H1 (cell line): ENCODE measurements around the gene LEKR1.
"Not testable (repeated sequence)": the region's sequence is repeated elsewhere in the genome, so short reads cannot be mapped to it uniquely, and the experiment has no call there.

Experiments
- EP300 ChIP-seq, 2 experiments: IDR thresholded peaks; 1 replicate in 1 of 2; 2 replicates in 1 of 2; pipeline ENCODE4 v1.6.1; 2011 to 2012; ENCODE audit warnings: low read depth in 2 of 2, low read length in 2 of 2, mild to moderate bottlenecking in 2 of 2, borderline replicate concordance in 1 of 2, inconsistent platforms in 1 of 2, moderate library complexity in 1 of 2
- FOSL1 ChIP-seq: IDR thresholded peaks from 2 replicates; pipeline ENCODE4 v1.6.1; 2011; ENCODE audit warnings: mild to moderate bottlenecking, low read depth, low read length, moderate library complexity; ENCODE audit not compliant: insufficient read depth
- JUND ChIP-seq: IDR thresholded peaks from 2 replicates; pipeline ENCODE4 v1.6.1; 2011; ENCODE audit warnings: mild to moderate bottlenecking, improper control_type of control experiment, low read length
- MAX ChIP-seq: IDR thresholded peaks from 2 replicates; pipeline ENCODE4 v1.6.1; 2012; ENCODE audit warnings: inconsistent platforms
- POLR2AphosphoS5 ChIP-seq: IDR thresholded peaks from 2 replicates; pipeline ENCODE4 v1.6.1; 2011; ENCODE audit warnings: low read depth, low read length
- POU5F1 ChIP-seq: IDR thresholded peaks from 2 replicates; pipeline ENCODE4 v1.6.1; 2011; ENCODE audit warnings: low read depth, mild to moderate bottlenecking, low read length, moderate library complexity
- RAD21 ChIP-seq, 2 experiments: IDR thresholded peaks in 1 of 2; conservative IDR thresholded peaks in 1 of 2; 2 replicates each; pipeline ENCODE4 v1.6.1; 2011; ENCODE audit warnings: low read depth in 2 of 2, low read length in 2 of 2, improper control_type of control experiment in 1 of 2, inconsistent platforms in 1 of 2, mild to moderate bottlenecking in 1 of 2, moderate library complexity in 1 of 2
- TEAD4 ChIP-seq: IDR thresholded peaks from 2 replicates; pipeline ENCODE4 v1.6.1; 2012; ENCODE audit warnings: low read depth, low read length, inconsistent platforms, mixed read lengths
- TF ChIP-seq, protein P1 (sequence below), 3 experiments: IDR thresholded peaks; 1 replicate in 2 of 3; 2 replicates in 1 of 3; pipeline versions ENCODE4 v1.5.1 to v1.6.1; 2011; ENCODE audit warnings: low read length in 3 of 3, mild to moderate bottlenecking in 3 of 3, inconsistent platforms in 2 of 3, low read depth in 1 of 3, moderate library complexity in 1 of 3; ENCODE audit not compliant: insufficient read depth in 1 of 3; ENCODE audit errors: control extremely low read depth in 1 of 3

GRCh38 chr3:156895374-156895773 lies 69.2 kb downstream of the LEKR1 start:
- TF ChIP-seq FOSL1; JUND; POU5F1; POLR2AphosphoS5; RAD21 (IDR thresholded peaks at IDR 0.05 in 1 of 2, conservative IDR thresholded peaks at IDR 0.05 in 1 of 2; ENCODE audit: low read depth in 2 of 2, low read length in 2 of 2); TEAD4; EP300 (IDR thresholded peaks at IDR 0.05; ENCODE audit: borderline replicate concordance in 1 of 2, low read depth in 2 of 2, low read length in 2 of 2); MAX: not testable (repeated sequence)
- TF ChIP-seq, protein P1, sequence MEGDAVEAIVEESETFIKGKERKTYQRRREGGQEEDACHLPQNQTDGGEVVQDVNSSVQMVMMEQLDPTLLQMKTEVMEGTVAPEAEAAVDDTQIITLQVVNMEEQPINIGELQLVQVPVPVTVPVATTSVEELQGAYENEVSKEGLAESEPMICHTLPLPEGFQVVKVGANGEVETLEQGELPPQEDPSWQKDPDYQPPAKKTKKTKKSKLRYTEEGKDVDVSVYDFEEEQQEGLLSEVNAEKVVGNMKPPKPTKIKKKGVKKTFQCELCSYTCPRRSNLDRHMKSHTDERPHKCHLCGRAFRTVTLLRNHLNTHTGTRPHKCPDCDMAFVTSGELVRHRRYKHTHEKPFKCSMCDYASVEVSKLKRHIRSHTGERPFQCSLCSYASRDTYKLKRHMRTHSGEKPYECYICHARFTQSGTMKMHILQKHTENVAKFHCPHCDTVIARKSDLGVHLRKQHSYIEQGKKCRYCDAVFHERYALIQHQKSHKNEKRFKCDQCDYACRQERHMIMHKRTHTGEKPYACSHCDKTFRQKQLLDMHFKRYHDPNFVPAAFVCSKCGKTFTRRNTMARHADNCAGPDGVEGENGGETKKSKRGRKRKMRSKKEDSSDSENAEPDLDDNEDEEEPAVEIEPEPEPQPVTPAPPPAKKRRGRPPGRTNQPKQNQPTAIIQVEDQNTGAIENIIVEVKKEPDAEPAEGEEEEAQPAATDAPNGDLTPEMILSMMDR (IDR thresholded peaks at IDR 0.05; ENCODE audit: control extremely low read depth in 1 of 3, insufficient read depth in 1 of 3, low read depth in 1 of 3, low read length in 3 of 3) = not testable (repeated sequence)
